GM19324 (cell line): Measurements from ENCODE around the gene LAPTM4A.
A peak's percentile ranks its signal among the peaks of the same experiment; 100 is the strongest.

Experiments used
- ATAC-seq: cut with Tn5 transposase; IDR thresholded peaks from one replicate; pipeline ENCODE4 v1.9.1; 2021; ENCODE audit warnings: mild to moderate bottlenecking, moderate library complexity; ENCODE audit not compliant: unreplicated experiment, low FRiP score

LAPTM4A gene

DNA sequence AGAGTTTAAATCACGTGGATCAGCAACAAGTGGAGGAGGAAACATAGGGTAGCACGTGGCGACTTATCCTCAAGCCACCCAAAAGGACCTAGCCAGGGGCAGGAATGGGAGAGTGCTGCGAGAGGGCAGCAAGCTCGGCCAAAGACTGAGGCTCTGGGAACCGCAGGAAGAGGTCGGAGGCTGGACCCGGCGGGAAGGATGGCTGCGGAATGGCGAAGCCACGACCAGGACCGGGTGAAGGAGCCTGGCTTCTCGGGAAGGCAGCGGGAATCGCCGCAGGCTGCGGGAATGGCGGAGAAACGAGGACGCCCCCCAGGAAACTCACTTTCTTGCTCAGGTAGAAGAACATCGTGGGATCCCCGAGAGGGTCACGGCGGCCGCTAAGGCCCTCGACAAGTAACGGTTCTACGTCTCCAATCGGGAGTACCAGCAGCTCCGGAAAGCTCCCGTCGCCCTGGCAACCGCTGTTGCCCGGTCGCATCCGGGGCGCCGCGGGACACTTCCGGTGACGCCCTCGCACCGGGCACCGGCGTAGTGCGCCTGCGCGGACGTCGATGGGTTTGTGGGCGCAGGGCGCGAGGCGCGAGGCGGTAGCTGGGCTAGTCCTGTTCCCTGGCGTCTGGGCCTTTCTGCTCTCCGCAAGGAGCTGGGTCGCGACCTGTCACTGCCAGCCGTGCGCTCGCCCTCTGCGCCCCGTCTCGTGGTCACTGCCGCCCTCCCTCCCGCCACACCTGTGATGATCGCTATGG is 61.6 kb downstream of the LAPTM4A start, which contains the start of gene WDR35:
TSS of gene WDR35 (minus strand) at position 439 of the 749 bp plus-strand sequence. CDS start at position 349, 90 bp downstream.
- peak; percentile 93 for ATAC-seq

DNA sequence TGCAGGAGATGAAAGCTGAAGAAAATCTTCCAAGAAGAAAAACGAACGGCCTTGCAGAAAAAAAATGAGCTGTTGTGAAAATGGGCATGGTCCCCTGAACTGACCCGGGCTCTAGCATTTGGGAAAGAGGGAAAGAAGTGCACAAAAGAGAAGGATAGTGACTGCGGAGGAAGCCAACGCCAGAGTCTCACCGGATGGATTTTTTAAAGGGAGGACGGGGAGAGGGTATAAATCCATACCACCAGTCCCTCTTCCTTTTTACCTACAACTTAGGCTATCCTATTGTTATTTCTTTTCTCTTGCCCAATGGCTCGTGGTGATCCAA is 62.1 kb downstream of the LAPTM4A start:
- ATAC-seq, result no peak

DNA sequence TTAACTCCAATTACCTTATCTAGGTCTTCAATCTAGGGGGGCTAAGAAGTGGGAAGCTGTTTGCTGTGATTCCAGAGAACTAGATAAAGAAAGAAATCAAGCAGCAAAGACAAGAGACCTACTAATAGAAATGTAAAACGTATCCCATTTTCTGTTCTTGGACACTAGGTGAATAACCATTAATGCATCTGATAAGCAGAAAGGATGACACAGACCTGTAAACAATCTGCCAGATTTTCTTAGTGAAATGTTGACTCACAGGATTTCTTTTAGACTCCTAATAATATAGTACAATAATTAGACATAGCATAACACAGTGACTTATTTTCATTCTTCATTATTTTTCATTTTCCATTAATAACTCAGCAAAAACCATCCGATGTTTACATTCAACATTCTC is 62.8 kb downstream of the LAPTM4A start:
- no peak for ATAC-seq

DNA sequence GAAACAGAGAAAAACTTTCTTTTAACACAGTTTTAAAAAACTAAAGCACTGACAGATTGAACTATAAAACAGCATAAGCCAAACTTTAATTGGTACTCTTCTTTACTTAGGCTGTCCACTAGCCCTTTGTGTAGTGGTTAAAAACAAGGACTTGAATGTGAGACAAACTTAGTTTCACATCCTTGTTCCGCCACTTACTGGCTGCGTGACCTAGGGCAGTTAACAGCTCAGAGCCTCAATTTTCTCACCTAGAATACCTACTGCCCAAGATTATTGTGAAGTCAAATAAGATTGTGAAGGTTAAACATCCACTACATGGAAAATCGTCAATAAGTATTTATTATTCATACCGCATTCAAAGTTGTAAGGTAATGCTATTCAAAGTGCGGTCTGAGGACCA is 63.5 kb downstream of the LAPTM4A start:
- peak; percentile 73 for ATAC-seq
